HEK293 (cell line): ENCODE measurements around the gene TBCA.

Experiments
- FEZF1 ChIP-seq: fragments of 450-650 bp; formaldehyde crosslinking; IDR thresholded peaks from 2 replicates; pipeline ENCODE4 v1.5.1; 2016; ENCODE audit warnings: missing biosample characterization, missing genetic modification characterization
- GFI1B ChIP-seq: fragments of 450-650 bp; formaldehyde crosslinking; IDR thresholded peaks from 2 replicates; pipeline ENCODE4 v1.5.1; 2016; ENCODE audit warnings: missing biosample characterization, missing genetic modification characterization
- GLI2 ChIP-seq: fragments of 450-650 bp; formaldehyde crosslinking; IDR thresholded peaks from 2 replicates; pipeline ENCODE4; 2017; ENCODE audit warnings: missing biosample characterization, missing genetic modification characterization, low read depth, borderline replicate concordance
- GLIS2 ChIP-seq: fragments of 450-650 bp; formaldehyde crosslinking; IDR thresholded peaks from 2 replicates; pipeline ENCODE4 v1.5.1; 2016; ENCODE audit warnings: missing biosample characterization, missing genetic modification characterization
- KLF1 ChIP-seq: fragments of 450-650 bp; formaldehyde crosslinking; IDR thresholded peaks from 2 replicates; pipeline ENCODE4 v1.5.1; 2016; ENCODE audit warnings: missing biosample characterization, missing genetic modification characterization
- KLF8 ChIP-seq: fragments of 450-650 bp; formaldehyde crosslinking; IDR thresholded peaks from 2 replicates; pipeline ENCODE4 v1.5.1; 2016; ENCODE audit warnings: missing biosample characterization, missing genetic modification characterization
- KLF9 ChIP-seq: fragments of 450-650 bp; formaldehyde crosslinking; IDR thresholded peaks from 2 replicates; pipeline ENCODE4 v1.5.1; 2016; ENCODE audit warnings: missing biosample characterization, missing genetic modification characterization, low read depth
- MYNN ChIP-seq: fragments of 450-650 bp; formaldehyde crosslinking; IDR thresholded peaks from 2 replicates; pipeline ENCODE4 v1.5.1; 2016; ENCODE audit warnings: missing biosample characterization, missing genetic modification characterization, borderline replicate concordance
- MZF1 ChIP-seq: fragments of 450-650 bp; formaldehyde crosslinking; IDR thresholded peaks from 2 replicates; pipeline ENCODE4 v1.5.1; 2017; ENCODE audit warnings: missing biosample characterization, missing genetic modification characterization, borderline replicate concordance
- PRDM6 ChIP-seq: fragments of 450-650 bp; formaldehyde crosslinking; IDR thresholded peaks from 2 replicates; pipeline ENCODE4 v1.5.1; 2017; ENCODE audit warnings: missing biosample characterization, missing genetic modification characterization
- SALL2 ChIP-seq: fragments of 450-650 bp; formaldehyde crosslinking; IDR thresholded peaks from 2 replicates; pipeline ENCODE4 v1.5.0; 2017; ENCODE audit warnings: missing biosample characterization, mild to moderate bottlenecking, missing genetic modification characterization, borderline replicate concordance
- SP2 ChIP-seq: fragments of 450-650 bp; formaldehyde crosslinking; IDR thresholded peaks from 2 replicates; pipeline ENCODE4 v1.5.1; 2016; ENCODE audit warnings: missing biosample characterization, missing genetic modification characterization
- SP7 ChIP-seq: fragments of 450-650 bp; formaldehyde crosslinking; IDR thresholded peaks from 2 replicates; pipeline ENCODE4 v1.5.1; 2016; ENCODE audit warnings: missing biosample characterization, missing genetic modification characterization
- ZBTB21 ChIP-seq: fragments of 450-650 bp; formaldehyde crosslinking; IDR thresholded peaks from 2 replicates; pipeline ENCODE4 v1.5.1; 2017; ENCODE audit warnings: missing biosample characterization, missing genetic modification characterization
- ZBTB7A ChIP-seq: fragments of 450-650 bp; formaldehyde crosslinking; IDR thresholded peaks from 2 replicates; pipeline ENCODE4 v1.5.1; 2016; ENCODE audit warnings: low read depth, missing biosample characterization, missing genetic modification characterization
- ZFP41 ChIP-seq: fragments of 450-650 bp; formaldehyde crosslinking; IDR thresholded peaks from 2 replicates; pipeline ENCODE4 v1.5.1; 2016; ENCODE audit warnings: missing biosample characterization, missing genetic modification characterization, borderline replicate concordance
- ZIC2 ChIP-seq: fragments of 450-650 bp; formaldehyde crosslinking; IDR thresholded peaks from 2 replicates; pipeline ENCODE4 v1.5.1; 2016; ENCODE audit warnings: missing biosample characterization, missing genetic modification characterization
- ZNF184 ChIP-seq: fragments of 450-650 bp; IDR thresholded peaks from 2 replicates; pipeline ENCODE4 v1.5.1; 2018; ENCODE audit warnings: missing biosample characterization, mild to moderate bottlenecking, missing genetic modification characterization
- ZNF223 ChIP-seq: fragments of 450-650 bp; formaldehyde crosslinking; IDR thresholded peaks from 2 replicates; pipeline ENCODE4 v1.5.1; 2016; ENCODE audit warnings: missing biosample characterization, missing genetic modification characterization
- ZNF24 ChIP-seq: fragments of 450-650 bp; formaldehyde crosslinking; IDR thresholded peaks from 2 replicates; pipeline ENCODE4 v1.5.1; 2016; ENCODE audit warnings: missing biosample characterization, missing genetic modification characterization
- ZNF266 ChIP-seq: fragments of 450-650 bp; formaldehyde crosslinking; IDR thresholded peaks from 2 replicates; pipeline ENCODE4 v1.5.1; 2016; ENCODE audit warnings: missing biosample characterization, missing genetic modification characterization, low read depth
- ZNF292 ChIP-seq: fragments of 450-650 bp; formaldehyde crosslinking; IDR thresholded peaks from 2 replicates; pipeline ENCODE4 v1.5.1; 2016; ENCODE audit warnings: low read depth, missing biosample characterization, missing genetic modification characterization, borderline replicate concordance
- ZNF580 ChIP-seq: fragments of 450-650 bp; formaldehyde crosslinking; IDR thresholded peaks from 2 replicates; pipeline ENCODE4 v1.5.1; 2016; ENCODE audit warnings: missing biosample characterization, missing genetic modification characterization
- ZNF670 ChIP-seq: fragments of 450-650 bp; formaldehyde crosslinking; IDR thresholded peaks from 2 replicates; pipeline ENCODE4 v1.5.1; 2016; ENCODE audit warnings: missing biosample characterization, missing genetic modification characterization, low read depth
- ZNF701 ChIP-seq: fragments of 450-650 bp; formaldehyde crosslinking; IDR thresholded peaks from 2 replicates; pipeline ENCODE4 v1.5.1; 2016; ENCODE audit warnings: missing biosample characterization, missing genetic modification characterization
- ZNF707 ChIP-seq: fragments of 450-650 bp; formaldehyde crosslinking; IDR thresholded peaks from 2 replicates; pipeline ENCODE4 v1.5.1; 2016; ENCODE audit warnings: missing biosample characterization, missing genetic modification characterization
- ZNF776 ChIP-seq: fragments of 450-650 bp; formaldehyde crosslinking; IDR thresholded peaks from 2 replicates; pipeline ENCODE4 v1.5.0; 2017; ENCODE audit warnings: missing biosample characterization, missing genetic modification characterization, borderline replicate concordance
- ZNF777 ChIP-seq: fragments of 450-650 bp; formaldehyde crosslinking; IDR thresholded peaks from 2 replicates; pipeline ENCODE4 v1.5.1; 2017; ENCODE audit warnings: missing biosample characterization, missing genetic modification characterization, borderline replicate concordance
- ZSCAN16 ChIP-seq: fragments of 450-650 bp; formaldehyde crosslinking; IDR thresholded peaks from 2 replicates; pipeline ENCODE4 v1.5.1; 2016; ENCODE audit warnings: missing biosample characterization, missing genetic modification characterization
- ZSCAN30 ChIP-seq: fragments of 450-650 bp; IDR thresholded peaks from 2 replicates; pipeline ENCODE4 v1.5.1; 2018; ENCODE audit warnings: missing biosample characterization, mild to moderate bottlenecking, missing genetic modification characterization, moderate library complexity
- ZSCAN5A ChIP-seq: fragments of 450-650 bp; formaldehyde crosslinking; IDR thresholded peaks from 2 replicates; pipeline ENCODE4 v1.5.1; 2016; ENCODE audit warnings: missing biosample characterization, missing genetic modification characterization
- TF ChIP-seq, protein P1 (sequence below): fragments of 450-650 bp; formaldehyde crosslinking; IDR thresholded peaks from 2 replicates; pipeline ENCODE4 v1.5.1; 2017; ENCODE audit warnings: missing biosample characterization, missing genetic modification characterization
- TF ChIP-seq, protein P2 (sequence below): fragments of 450-650 bp; formaldehyde crosslinking; IDR thresholded peaks from 2 replicates; pipeline ENCODE4 v1.5.1; 2016; ENCODE audit warnings: missing biosample characterization, missing genetic modification characterization

TBCA gene

GRCh38 chr5:77644371-77645157 is 131.6 kb downstream of the TBCA start (continued):
- TF ChIP-seq, protein P1, sequence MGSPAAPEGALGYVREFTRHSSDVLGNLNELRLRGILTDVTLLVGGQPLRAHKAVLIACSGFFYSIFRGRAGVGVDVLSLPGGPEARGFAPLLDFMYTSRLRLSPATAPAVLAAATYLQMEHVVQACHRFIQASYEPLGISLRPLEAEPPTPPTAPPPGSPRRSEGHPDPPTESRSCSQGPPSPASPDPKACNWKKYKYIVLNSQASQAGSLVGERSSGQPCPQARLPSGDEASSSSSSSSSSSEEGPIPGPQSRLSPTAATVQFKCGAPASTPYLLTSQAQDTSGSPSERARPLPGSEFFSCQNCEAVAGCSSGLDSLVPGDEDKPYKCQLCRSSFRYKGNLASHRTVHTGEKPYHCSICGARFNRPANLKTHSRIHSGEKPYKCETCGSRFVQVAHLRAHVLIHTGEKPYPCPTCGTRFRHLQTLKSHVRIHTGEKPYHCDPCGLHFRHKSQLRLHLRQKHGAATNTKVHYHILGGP, result no peak
- peak; percentile 49 for TF ChIP-seq KLF9 (tag by site-specific recombination)
- TF ChIP-seq FEZF1 (tag by site-specific recombination), result no peak
- peak; percentile 86; the same call in 1 of the 2 replicates for TF ChIP-seq ZNF580 (tag by site-specific recombination)
- no peak for TF ChIP-seq ZNF184 (tag by site-specific recombination)
- no peak for TF ChIP-seq ZSCAN5A
- no peak for TF ChIP-seq SP2 (tag by site-specific recombination)
- no peak for TF ChIP-seq ZSCAN30 (tag by site-specific recombination)
- no peak for TF ChIP-seq ZNF24 (tag by site-specific recombination)
- no peak for TF ChIP-seq MYNN (tag by site-specific recombination)
- TF ChIP-seq ZNF701 (tag by site-specific recombination), result no peak
- TF ChIP-seq ZBTB7A (tag by site-specific recombination), result peak; percentile 73; the same call in 1 of the 2 replicates
- no peak for TF ChIP-seq ZFP41
- no peak for TF ChIP-seq ZNF670 (tag by site-specific recombination)
- peak; percentile 94 for TF ChIP-seq SALL2
- no peak for TF ChIP-seq ZNF776 (tag by site-specific recombination)
- 0 out of 2 replicates have a peak, but pooled peaks have one; percentile 26 for TF ChIP-seq ZBTB21 (tag by site-specific recombination)
- TF ChIP-seq GFI1B (tag by site-specific recombination), result no peak
- no peak for TF ChIP-seq ZNF292 (tag by site-specific recombination)
- TF ChIP-seq KLF8 (tag by site-specific recombination), result peak; percentile 73
- TF ChIP-seq SP7 (tag by site-specific recombination), result peak; percentile 36; the same call in 1 of the 2 replicates
- TF ChIP-seq PRDM6 (tag by site-specific recombination), result no peak
- TF ChIP-seq GLI2 (tag by site-specific recombination), result no peak
- 0 out of 2 replicates have a peak, but pooled peaks have one; percentile 18 for TF ChIP-seq ZNF707 (tag by site-specific recombination)
- TF ChIP-seq ZNF266 (tag by site-specific recombination), result peak; percentile 54; the same call in 1 of the 2 replicates
- peak; percentile 41; the same call in 1 of the 2 replicates for TF ChIP-seq KLF1
- TF ChIP-seq ZSCAN16 (tag by site-specific recombination), result no peak
- TF ChIP-seq ZNF223, result no peak
- TF ChIP-seq, protein P2, sequence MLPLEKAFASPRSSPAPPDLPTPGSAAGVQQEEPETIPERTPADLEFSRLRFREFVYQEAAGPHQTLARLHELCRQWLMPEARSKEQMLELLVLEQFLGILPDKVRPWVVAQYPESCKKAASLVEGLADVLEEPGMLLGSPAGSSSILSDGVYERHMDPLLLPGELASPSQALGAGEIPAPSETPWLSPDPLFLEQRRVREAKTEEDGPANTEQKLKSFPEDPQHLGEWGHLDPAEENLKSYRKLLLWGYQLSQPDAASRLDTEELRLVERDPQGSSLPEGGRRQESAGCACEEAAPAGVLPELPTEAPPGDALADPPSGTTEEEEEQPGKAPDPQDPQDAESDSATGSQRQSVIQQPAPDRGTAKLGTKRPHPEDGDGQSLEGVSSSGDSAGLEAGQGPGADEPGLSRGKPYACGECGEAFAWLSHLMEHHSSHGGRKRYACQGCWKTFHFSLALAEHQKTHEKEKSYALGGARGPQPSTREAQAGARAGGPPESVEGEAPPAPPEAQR (tag by site-specific recombination), result peak; percentile 88; the same call in 1 of the 2 replicates
- TF ChIP-seq ZIC2 (tag by site-specific recombination), result no peak
- 0 out of 2 replicates have a peak, but pooled peaks have one; percentile 24 for TF ChIP-seq GLIS2 (tag by site-specific recombination)
- TF ChIP-seq MZF1, result no peak
- TF ChIP-seq ZNF777 (tag by site-specific recombination), result peak; percentile 85
